NCI-H2081 (cell line): Measurements from ENCODE around the gene PPP1CC.

Source experiments
- DNase-seq, 2 experiments: peaks; one replicate each; lab custom pipeline; 2025; lab: John Stamatoyannopoulos, UW

Gene PPP1CC

GRCh38 chr12:110687396-110688169 lies 55.1 kb downstream of the PPP1CC start:
- DNase-seq: no peak

- DNase-seq: no peak
Measured at GRCh38 chr12:110686294-110686903, 56.3 kb downstream of the PPP1CC start.

- DNase-seq: peak in 1 of 2 experiments; percentile 25
Measured at GRCh38 chr12:110684312-110684836, 58.3 kb downstream of the PPP1CC start.

DNA sequence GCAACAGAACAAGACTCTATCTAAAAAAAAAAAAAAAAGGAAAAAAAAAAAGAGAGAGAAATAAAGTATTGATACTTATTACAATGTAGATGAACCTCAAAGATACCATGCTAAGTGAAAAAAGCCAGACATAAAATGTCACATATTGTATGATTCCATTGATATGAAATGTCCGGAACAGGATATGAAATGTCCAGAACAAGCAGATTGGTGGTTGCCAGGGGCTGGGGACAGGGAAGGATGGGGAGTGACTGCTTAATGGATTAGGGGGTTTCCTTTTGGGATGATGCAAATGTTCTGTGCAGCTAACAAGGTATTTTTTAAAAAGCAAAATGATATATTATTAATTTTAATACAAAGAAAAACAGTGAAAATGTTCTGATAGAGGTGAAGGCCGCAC lies 58.8 kb downstream of the PPP1CC start:
- no peak for DNase-seq

GRCh38 chr12:110680032-110680431 lies 62.7 kb downstream of the PPP1CC start:
- no peak for DNase-seq

DNA sequence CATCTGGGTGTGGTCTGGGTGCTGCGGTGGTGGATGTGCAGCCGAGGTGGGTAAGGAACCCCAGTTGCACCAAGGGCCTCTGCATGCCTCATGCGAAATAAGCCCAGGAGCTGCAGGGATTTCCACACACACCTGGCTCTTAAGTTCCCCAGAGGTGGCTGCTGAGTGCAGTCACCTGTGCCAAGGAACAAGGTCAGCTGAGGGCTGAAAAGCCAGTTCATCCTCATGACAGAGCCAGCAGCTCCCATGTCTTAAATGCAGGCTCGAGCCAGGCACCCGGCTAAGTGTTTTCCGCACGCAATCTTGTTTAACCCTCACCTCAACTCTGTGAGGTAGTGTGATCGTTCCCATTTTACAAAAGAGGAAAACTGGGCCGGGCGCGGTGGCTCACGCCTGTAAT lies 63.5 kb downstream of the PPP1CC start:
- DNase-seq: no peak

GRCh38 chr12:110677982-110678381 lies 64.7 kb downstream of the PPP1CC start:
- no peak for DNase-seq

DNA sequence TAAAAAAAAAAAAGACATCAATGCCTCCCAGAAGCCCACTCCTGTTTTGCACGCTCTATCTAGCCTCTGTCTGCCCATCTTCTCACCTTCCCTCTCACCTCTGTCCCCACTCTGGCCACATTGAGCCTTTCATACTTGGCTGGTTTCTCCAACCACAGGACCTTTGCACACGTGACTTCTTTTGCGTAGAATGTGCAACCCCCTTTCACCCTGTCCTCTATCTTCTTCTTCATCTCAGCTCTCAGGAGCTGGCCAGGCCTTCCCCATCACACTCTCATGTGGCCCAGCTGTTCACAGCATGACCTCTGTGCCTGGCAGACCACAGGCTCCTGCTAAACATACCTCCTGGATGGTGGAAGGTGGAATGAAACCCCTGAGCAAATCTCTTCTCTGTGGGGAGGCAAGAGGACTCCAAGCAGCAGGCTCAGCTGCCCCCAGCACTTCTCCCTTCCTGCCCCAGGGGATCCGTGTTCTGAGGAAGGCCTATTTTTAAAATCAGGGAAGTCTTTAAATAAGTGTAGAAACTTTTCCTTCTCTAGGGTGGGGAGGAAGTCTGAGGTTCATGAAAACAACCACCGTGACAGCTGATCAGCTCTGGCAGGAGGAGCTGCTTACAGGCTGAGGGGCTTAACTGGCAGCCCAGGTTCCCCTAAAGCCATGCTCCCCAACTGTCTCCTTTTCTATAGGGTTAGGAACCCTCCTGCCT lies 65.3 kb downstream of the PPP1CC start:
- no peak for DNase-seq

GRCh38 chr12:110676171-110676570 lies 66.5 kb downstream of the PPP1CC start:
- DNase-seq: no peak

DNA sequence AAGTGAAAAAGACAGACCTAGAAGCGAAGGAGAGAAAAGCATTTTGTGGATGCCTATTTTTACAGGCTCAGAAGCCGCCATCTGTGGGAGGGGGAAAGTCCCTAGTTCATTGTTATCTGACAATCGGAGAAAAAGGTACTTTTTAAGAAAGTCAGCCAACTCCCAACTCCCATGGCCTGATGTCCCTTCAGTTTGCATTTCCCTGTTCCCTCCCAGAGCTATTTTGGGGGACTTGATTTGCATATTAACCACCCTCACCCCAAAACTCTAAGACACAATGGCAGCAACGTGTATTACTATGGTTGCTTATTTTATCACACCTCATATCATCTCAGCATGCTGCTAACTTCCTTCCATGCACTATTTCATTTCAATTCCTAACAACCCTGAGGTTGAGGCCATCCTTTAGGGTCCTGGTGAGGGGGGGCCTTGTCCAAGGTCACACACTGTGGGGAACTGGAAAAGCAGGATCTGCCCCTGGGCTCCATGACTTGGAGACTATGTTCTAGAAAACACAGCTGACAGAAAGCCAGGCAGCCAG lies 72.5 kb downstream of the PPP1CC start:
- DNase-seq: no peak
